Measurements from ENCODE around the gene GRM4.

GRM4 gene

DNA sequence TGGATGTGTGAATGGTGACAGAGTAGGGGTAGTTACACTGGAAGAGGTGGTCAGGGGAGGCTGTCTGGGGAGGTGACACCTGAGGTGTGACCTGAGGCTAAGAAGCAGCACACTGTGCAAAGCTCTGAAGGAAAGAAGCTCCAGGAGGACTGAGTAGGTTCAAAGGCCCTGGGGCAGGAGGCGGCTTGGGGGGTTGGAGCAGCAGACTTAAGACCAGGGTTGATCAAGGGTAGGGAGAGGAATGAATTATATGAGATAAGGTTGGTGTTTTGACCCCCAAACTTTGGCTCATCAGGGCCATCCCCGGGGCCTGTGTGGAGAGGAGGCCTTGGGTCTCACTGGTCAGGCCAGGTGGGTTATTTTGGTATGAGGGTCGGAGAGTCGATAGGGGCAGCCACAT lies 166.1 kb downstream of the GRM4 start:
- DNase-seq (ENCODE audit: low spot score): no peak

DNA sequence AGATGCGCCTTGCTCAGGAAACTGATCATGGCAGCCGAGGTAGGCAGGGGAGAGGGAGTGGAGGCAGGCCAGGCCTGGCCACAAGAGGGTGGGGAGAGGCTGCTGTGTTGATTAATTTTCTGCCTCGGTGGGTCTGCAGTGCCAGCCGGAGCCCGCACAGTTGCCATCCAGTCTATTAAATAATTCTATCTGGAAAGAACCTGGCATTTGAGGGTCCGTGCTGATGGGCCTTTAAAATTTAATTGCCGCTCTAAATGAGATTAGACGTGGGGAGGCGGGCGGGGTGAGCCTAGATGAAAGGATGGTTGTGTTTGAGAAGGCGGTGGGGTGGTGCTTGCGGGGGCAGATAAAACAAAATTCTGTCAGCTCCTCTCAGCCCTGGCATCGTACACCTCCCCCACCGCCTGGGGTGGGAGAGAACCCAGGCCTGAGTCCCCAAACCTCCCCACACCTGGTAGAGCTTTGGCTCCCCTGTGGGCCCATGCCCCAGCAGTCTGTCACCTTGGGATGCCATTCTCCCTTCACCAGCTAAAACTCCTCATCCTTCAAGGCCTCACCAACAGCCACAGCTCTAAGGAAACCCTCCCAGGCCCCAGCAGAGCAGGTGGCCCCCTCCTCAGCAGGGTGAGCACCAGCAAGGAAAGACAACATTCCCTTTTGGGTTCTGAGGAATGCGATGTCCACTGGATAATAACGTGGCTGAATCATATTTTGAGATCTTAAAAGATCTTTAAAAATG lies 167.3 kb downstream of the GRM4 start:
- DNase-seq (ENCODE audit: low spot score): no peak

DNA sequence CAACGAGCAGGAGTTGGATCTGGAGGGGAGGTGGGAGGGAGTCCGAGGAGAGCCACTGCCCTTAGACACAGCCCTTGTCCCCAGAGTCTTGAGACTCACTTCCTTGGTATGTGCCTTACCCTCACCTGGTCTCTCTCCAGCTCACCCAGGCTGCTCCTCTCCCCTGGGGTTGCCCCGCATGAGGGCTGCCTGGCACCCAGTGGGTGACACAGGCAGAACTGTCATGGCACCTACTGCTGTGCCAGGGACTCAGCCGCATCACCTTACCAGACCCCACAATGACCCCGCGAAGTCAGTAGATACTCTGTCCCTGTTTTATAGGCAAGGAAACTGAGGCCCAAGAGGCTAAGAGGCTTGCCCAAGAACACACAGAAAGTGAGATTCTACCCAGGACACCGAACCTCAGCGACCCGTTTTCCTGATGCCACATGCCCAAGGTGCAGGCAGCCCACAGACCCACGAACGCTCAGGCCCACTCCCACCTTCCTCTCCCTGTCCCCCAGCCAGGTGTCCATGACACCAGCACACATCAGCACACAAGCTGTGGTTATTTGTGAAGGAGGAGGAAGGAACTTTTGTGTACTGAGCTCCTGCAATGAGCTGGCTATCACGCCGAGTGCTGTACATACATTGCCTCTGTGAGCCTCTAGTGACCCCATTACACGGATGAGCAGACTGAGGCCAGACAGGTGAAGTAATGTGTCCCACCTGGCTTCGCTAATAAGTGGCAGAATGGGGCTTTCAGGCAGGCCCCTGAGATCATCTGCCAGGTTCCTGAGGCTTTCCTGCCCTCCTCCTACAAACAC lies 168.1 kb downstream of the GRM4 start:
- DNase-seq (ENCODE audit: low spot score): no peak

DNA sequence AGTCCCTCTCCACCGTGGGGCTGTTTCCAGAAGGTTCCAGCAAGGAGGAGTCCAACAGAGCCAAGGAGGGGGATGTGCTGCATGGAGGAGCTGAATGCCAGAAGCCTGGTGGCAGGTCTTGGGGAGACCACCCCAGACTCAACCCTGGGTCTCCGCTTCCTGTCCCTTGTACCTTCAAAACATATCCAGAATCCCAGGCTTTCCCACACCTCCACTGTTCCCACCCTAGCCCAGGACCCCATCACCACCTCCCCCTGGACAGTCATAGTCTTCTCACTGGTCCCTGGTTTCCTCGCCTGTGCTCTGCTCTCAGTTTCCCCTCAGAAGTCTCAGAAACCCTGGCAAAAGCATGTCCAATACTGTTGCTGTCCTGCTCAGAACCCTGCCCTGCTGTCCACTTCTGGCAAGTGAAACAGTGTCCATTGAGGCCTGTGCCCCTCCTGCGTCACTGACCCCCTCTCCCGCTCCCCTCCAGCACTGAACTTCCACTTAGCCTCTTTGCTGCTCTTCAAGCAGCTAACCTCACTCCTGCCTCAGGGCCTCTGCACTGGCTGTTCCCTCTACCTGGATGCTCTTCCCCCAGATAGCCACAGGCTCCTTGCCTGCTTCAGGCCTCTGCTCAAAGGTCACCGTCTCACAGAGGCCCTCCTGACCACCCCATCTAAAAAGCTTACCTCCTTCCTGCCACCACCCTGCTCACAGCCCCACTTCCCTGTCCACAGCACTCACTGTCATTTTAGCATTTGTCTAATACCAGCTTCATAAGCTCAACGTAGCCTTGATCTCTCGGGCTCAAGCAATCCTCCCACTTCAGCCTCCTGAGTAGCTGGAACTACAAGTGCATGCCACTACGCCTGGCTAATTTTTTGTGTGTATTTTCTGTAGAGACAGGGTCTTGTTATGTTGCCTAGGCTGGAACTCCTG lies 169.2 kb downstream of the GRM4 start:
- DNase-seq (ENCODE audit: low spot score): no peak

DNA sequence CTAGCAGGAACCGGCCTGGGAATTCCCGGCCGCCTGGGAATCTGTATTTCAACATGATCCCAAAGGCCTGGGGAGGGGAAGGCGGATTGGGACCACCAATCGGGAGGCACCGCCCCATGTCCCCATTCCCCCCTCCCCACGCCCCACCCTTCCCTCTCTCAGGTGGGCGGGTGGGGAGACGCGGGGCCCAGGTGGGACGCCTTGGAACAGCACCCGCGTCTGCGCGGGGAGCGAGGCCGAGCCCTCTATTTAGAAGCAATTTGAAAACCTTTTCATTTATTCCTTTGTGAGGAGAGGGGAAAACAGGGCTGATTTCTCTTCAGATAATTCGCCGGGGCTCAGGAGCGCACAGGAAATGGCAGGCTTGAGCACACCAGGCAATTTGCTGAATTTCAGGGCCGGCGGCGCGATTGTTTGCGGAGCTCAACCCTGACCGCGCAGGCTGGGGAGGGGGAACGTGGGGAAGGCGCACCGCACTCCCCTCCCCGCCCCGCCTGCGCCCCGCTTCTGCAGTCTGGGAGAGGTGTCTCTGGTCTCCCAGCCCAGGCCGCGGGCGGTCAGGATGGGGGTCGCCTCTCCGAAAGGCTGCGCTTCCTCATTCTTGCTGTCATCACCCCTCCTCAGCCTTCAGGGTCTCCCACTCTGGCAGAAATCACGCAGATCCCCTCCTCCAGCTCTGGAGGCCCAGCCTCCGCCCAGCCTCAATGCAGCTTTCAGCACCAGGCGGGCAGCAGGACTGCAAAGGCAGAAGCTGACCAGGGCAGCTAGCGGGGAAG lies 170.0 kb downstream of the GRM4 start:
- no peak for DNase-seq (ENCODE audit: low spot score)

DNA sequence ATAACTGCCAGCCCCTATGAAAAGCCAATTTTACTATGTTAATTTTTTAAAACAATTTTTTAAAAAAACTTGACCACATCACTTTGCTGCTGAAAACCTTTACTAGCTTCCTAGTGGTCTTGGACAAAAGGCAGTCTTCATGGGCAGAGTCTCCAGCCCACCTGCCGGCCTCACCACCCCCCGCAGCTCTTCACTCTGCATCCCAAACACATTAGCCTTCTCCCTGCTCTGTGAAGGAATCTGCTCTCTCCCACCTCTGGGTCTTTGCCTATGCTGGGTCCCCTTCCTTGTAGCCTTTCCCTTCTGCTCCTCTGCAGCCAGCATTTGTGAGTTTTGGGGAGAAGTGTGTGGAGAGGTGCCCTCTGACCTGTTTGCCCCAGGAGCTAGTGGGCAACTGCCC lies 171.4 kb downstream of the GRM4 start:
- no peak for DNase-seq (ENCODE audit: low spot score)

DNA sequence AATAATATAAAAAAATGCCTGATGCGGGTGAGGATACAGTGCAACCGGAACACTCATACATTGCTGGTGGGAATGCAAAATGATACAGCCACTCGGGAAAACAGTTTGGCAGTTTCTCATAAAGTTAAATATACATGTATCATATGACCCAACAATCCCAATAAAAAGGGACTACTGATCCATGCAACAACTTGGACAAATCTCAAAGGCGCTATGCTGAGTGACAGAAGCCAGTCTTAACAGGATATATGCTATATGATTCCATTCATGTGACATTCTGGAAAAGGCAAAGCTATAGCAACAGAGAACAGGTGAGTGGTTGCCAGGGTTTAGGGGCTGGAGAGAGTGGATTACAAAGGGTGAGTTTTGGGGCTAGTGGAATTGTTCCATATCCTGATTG lies 171.9 kb downstream of the GRM4 start:
- no peak for DNase-seq (ENCODE audit: low spot score)

DNA sequence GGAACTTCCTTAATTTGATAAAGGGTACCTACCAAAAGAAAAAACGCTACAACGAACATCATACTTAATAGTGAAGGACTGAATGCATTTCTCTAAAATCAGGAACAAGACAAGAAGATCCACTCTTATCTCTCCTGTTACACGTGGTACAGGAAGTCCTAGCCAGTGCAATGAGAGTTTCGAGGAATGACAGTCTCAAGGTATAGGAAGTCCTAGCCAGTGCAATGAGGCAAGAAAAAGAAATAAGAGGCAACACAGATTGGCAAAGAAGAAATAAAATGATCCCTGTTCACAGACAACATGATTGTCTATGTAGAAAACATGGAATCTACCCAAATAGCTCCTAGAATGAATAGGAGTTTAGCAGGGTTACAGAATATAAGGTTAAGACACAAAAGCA lies 174.3 kb downstream of the GRM4 start:
- DNase-seq (ENCODE audit: low spot score): no peak
